IMR-90 (cell line): ENCODE measurements around the gene KIAA0513. TPM values are rescaled to one million over a fixed set of nuclear protein-coding genes. Genes with fewer than 3 reads are reported as not detected.

ENCODE experiments used
- ATAC-seq: fragments of 200-7000 bp; cut with Tn5 transposase; 2 replicates; pipeline ENCODE4 v1.9.1; 2020; ENCODE audit warnings: low read depth, mild to moderate bottlenecking, moderate library complexity
- BruUV-seq: library from RNA; stranded (reverse); fragments of 400-500 nt; replicated peaks from 2 replicates; lab custom pipeline; 2021; lab: Mats Ljungman, UMichigan
- CTCF ChIA-PET: fragments of 300-600 bp; formaldehyde crosslinking; extraction: SDS; loops from one replicate; lab custom pipeline; 2021; ENCODE audit warnings: antibody characterized with exemption; lab: Yijun Ruan, JAX
- POLR2A ChIA-PET: fragments of 300-600 bp; sonication (Branson Sonifier 250); formaldehyde crosslinking; loops from one replicate; lab custom pipeline; 2022; ENCODE audit warnings: antibody characterized with exemption; ENCODE audit not compliant: unreplicated experiment; lab: Charles Lee
- DNase-seq: peaks from one replicate; pipeline ENCODE4 v3.0.0; 2013
- H2AFZ ChIP-seq: replicated peaks from 2 replicates; pipeline ENCODE3; 2013; ENCODE audit warnings: low read length, mild to moderate bottlenecking; ENCODE audit not compliant: poor library complexity
- H2AK5ac ChIP-seq: 2 replicates; pipeline ENCODE4 v1.6.1; 2013; ENCODE audit warnings: low read depth, low read length, inconsistent platforms
- H2AK9ac ChIP-seq: replicated peaks from 2 replicates; pipeline ENCODE3; 2013; ENCODE audit warnings: mild to moderate bottlenecking, low read depth, low read length, moderate library complexity; ENCODE audit not compliant: poor library complexity
- H2BK120ac ChIP-seq: 2 replicates; pipeline ENCODE4 v1.6.1; 2013; ENCODE audit warnings: low read depth, low read length, inconsistent platforms
- H2BK15ac ChIP-seq: 3 replicates; pipeline ENCODE4 v1.6.1; 2013; ENCODE audit warnings: low read depth, low read length, inconsistent platforms
- H2BK20ac ChIP-seq: 2 replicates; pipeline ENCODE4 v1.6.1; 2013; ENCODE audit warnings: low read depth, mild to moderate bottlenecking, inconsistent platforms, low read length, moderate library complexity
- H2BK5ac ChIP-seq: 2 replicates; pipeline ENCODE4 v1.6.1; 2013; ENCODE audit warnings: mild to moderate bottlenecking, low read depth, low read length, inconsistent platforms; ENCODE audit not compliant: poor library complexity, severe bottlenecking
- H3K14ac ChIP-seq: replicated peaks from 2 replicates; pipeline ENCODE4 v1.6.1; 2013; ENCODE audit warnings: low read depth, low read length, inconsistent platforms
- H3K18ac ChIP-seq: 2 replicates; pipeline ENCODE4 v1.6.1; 2013; ENCODE audit warnings: low read depth, low read length, control low read depth
- H3K23ac ChIP-seq: 2 replicates; pipeline ENCODE4 v1.6.1; 2013; ENCODE audit warnings: low read depth, low read length, inconsistent platforms
- H3K27ac ChIP-seq: 2 replicates; pipeline ENCODE4 v1.5.1; 2013; ENCODE audit warnings: mild to moderate bottlenecking, control low read depth, low read length; ENCODE audit not compliant: insufficient read depth
- H3K27me3 ChIP-seq: 2 replicates; pipeline ENCODE4 v1.6.1; 2013; ENCODE audit warnings: low read length; ENCODE audit not compliant: control insufficient read depth, insufficient read depth
- H3K36me3 ChIP-seq: 2 replicates; pipeline ENCODE4 v1.6.1; 2013; ENCODE audit warnings: low read length, mixed read lengths; ENCODE audit not compliant: control insufficient read depth, insufficient read depth
- H3K4ac ChIP-seq: 2 replicates; pipeline ENCODE4 v1.6.1; 2013; ENCODE audit warnings: low read depth, low read length, inconsistent platforms
- H3K4me1 ChIP-seq: 2 replicates; pipeline ENCODE4 v1.6.1; 2013; ENCODE audit warnings: low read length, mixed read lengths; ENCODE audit not compliant: control insufficient read depth, insufficient read depth
- H3K4me2 ChIP-seq: 2 replicates; pipeline ENCODE4 v1.6.1; 2013; ENCODE audit warnings: low read depth, mild to moderate bottlenecking, control low read depth, low read length, moderate library complexity
- H3K4me3 ChIP-seq: 2 replicates; pipeline ENCODE4 v1.5.1; 2013; ENCODE audit warnings: low read depth, mild to moderate bottlenecking, control low read depth, low read length, moderate library complexity; ENCODE audit not compliant: insufficient read depth
- H3K56ac ChIP-seq: 2 replicates; pipeline ENCODE4 v1.6.1; 2013; ENCODE audit warnings: low read length, inconsistent platforms; ENCODE audit not compliant: insufficient read depth; ENCODE audit errors: extremely low read depth
- H3K79me1 ChIP-seq, 2 experiments: 2 replicates each; pipeline ENCODE4 v1.6.1; 2013; ENCODE audit warnings: low read length in 2 of 2, inconsistent platforms in 1 of 2, low read depth in 1 of 2
- H3K9ac ChIP-seq: 2 replicates; pipeline ENCODE4 v1.6.1; 2013; ENCODE audit warnings: low read depth, low read length, control low read depth
- H3K9me1 ChIP-seq: 2 replicates; pipeline ENCODE4 v1.6.1; 2013; ENCODE audit warnings: low read length, inconsistent platforms; ENCODE audit not compliant: insufficient read depth
- H3K9me3 ChIP-seq: 2 replicates; pipeline ENCODE4 v1.6.1; 2013; ENCODE audit warnings: low read length; ENCODE audit not compliant: control insufficient read depth, insufficient read depth
- H4K20me1 ChIP-seq: 2 replicates; pipeline ENCODE4 v1.6.1; 2013; ENCODE audit warnings: low read length, inconsistent platforms; ENCODE audit not compliant: insufficient read depth
- H4K5ac ChIP-seq: 2 replicates; pipeline ENCODE4 v1.6.1; 2013; ENCODE audit warnings: mild to moderate bottlenecking, low read depth, low read length, control low read depth
- H4K8ac ChIP-seq, 2 experiments: 2 replicates each; pipeline ENCODE4 v1.6.1; 2013; ENCODE audit warnings: low read depth in 2 of 2, low read length in 2 of 2, control low read depth in 1 of 2, inconsistent platforms in 1 of 2
- H4K91ac ChIP-seq: 2 replicates; pipeline ENCODE4 v1.6.1; 2013; ENCODE audit warnings: low read depth, low read length, inconsistent platforms; ENCODE audit not compliant: insufficient read depth
- BHLHE40 ChIP-seq: fragments of 150-350 bp; IDR thresholded peaks from 2 replicates; pipeline ENCODE4 v1.6.1; 2016; ENCODE audit warnings: mild to moderate bottlenecking, low read depth, low read length
- CEBPB ChIP-seq: IDR thresholded peaks from 2 replicates; pipeline ENCODE4 v1.6.1; 2012; ENCODE audit warnings: low read depth, low read length, improper control_type of control experiment
- CHD1 ChIP-seq: IDR thresholded peaks from 2 replicates; pipeline ENCODE4 v1.6.1; 2012; ENCODE audit warnings: low read depth, low read length, improper control_type of control experiment
- ELK1 ChIP-seq: fragments of 150-350 bp; IDR thresholded peaks from 2 replicates; pipeline ENCODE4 v1.6.1; 2016; ENCODE audit warnings: low read depth, mild to moderate bottlenecking, low read length, moderate library complexity, borderline replicate concordance
- FOS ChIP-seq: fragments of 150-350 bp; IDR thresholded peaks from 2 replicates; pipeline ENCODE4 v1.6.1; 2016; ENCODE audit warnings: low read depth, low read length
- MAFK ChIP-seq: IDR thresholded peaks from 2 replicates; pipeline ENCODE4 v1.6.1; 2012; ENCODE audit warnings: low read depth, low read length, improper control_type of control experiment
- MAZ ChIP-seq: IDR thresholded peaks from 2 replicates; pipeline ENCODE4 v1.6.1; 2012; ENCODE audit warnings: low read depth, mild to moderate bottlenecking, low read length, improper control_type of control experiment, moderate library complexity, borderline replicate concordance
- MXI1 ChIP-seq: IDR thresholded peaks from 2 replicates; pipeline ENCODE4 v1.6.1; 2012; ENCODE audit warnings: low read depth, mild to moderate bottlenecking, low read length, moderate library complexity, borderline replicate concordance
- NFE2L2 ChIP-seq: fragments of 150-350 bp; IDR thresholded peaks from 2 replicates; pipeline ENCODE4 v1.6.1; 2016; ENCODE audit warnings: low read depth, mild to moderate bottlenecking, low read length
- POLR2A ChIP-seq: IDR thresholded peaks from 2 replicates; pipeline ENCODE4 v1.6.1; 2012; ENCODE audit warnings: mild to moderate bottlenecking, low read depth, low read length
- RAD21 ChIP-seq: IDR thresholded peaks from 2 replicates; pipeline ENCODE4 v1.6.1; 2012; ENCODE audit warnings: low read length, improper control_type of control experiment
- RCOR1 ChIP-seq: IDR thresholded peaks from 2 replicates; pipeline ENCODE4 v1.6.1; 2012; ENCODE audit warnings: mild to moderate bottlenecking, low read length, improper control_type of control experiment; ENCODE audit not compliant: insufficient replicate concordance
- RFX5 ChIP-seq: IDR thresholded peaks from 2 replicates; pipeline ENCODE4 v1.8.0; 2012; ENCODE audit warnings: low read depth, mild to moderate bottlenecking, low read length, moderate library complexity
- SMC3 ChIP-seq: fragments of 150-350 bp; IDR thresholded peaks from 2 replicates; pipeline ENCODE4 v1.6.1; 2016; ENCODE audit warnings: low read depth, mild to moderate bottlenecking, antibody characterized with exemption, low read length, moderate library complexity
- WGBS, 2 experiments: methylation state at CpG; one replicate each; pipeline versions ENCODE4 v1.1.5 to v1.1.7; 2013; ENCODE audit warnings: missing lambda C conversion rate in 2 of 2; ENCODE audit not compliant: insufficient read length in 1 of 2; ENCODE audit errors: extremely low coverage in 2 of 2; 5-methylcytosine and 5-hydroxymethylcytosine counted together
- dilution Hi-C: fragments of 300-500 bp; cut with HindIII; formaldehyde crosslinking; loops from one replicate; pipeline ENCODE4 v1.14.3; 2018; ENCODE audit warnings: low sequenced_read_pairs; ENCODE audit not compliant: unreplicated experiment
- in situ Hi-C: fragments of 300-500 bp; cut with MboI; formaldehyde crosslinking; loops from 3 replicates; pipeline ENCODE4 v1.14.3; 2019; ENCODE audit warnings: low sequenced_read_pairs, inconsistent platforms, mixed read lengths
- intact Hi-C: fragments of 100-400 bp; cut with micrococcal nuclease; formaldehyde crosslinking; loops from 2 replicates; pipeline ENCODE4 v1.10.0; 2022
- polyA plus RNA-seq, 3 experiments: library from polyadenylated mRNA; depleted of rRNA; stranded (reverse); fragments of >200 nt; gene quantifications; 2 replicates each; pipeline ENCODE4 v1.2.3, GENCODE V29; 2012; ENCODE audit warnings: low replicate concordance in 1 of 3
- total RNA-seq: library from RNA; depleted of rRNA; stranded (reverse); fragments of >200 nt; gene quantifications from 2 replicates; pipeline ENCODE4 v1.2.3, GENCODE V29; 2012
- TF ChIP-seq, protein P1 (sequence below): fragments of 150-350 bp; IDR thresholded peaks from 2 replicates; pipeline ENCODE4 v1.6.1; 2017; ENCODE audit warnings: mild to moderate bottlenecking, antibody characterized with exemption, low read length, low read depth
- TF ChIP-seq, protein P2 (sequence below): conservative IDR thresholded peaks from 2 replicates; pipeline ENCODE4 v1.5.1; 2012; ENCODE audit warnings: mild to moderate bottlenecking, low read depth, low read length, improper control_type of control experiment

The KIAA0513 gene
- total and polyA plus RNA-seq, 2 of the 4 experiments (the other 2 are of a cell fraction): 9.5 TPM

- BruUV-seq: no TSS peak
- POLR2A ChIA-PET: no interaction called here
- in situ Hi-C loops: no loop called here
Measured at GRCh38 chr16:85065099-85065498, 37.5 kb downstream of the KIAA0513 start.

More at GRCh38 chr16:85065099-85065498, 37.5 kb downstream of the KIAA0513 start:
- dilution Hi-C loops (no loop called here), intact Hi-C loops (no loop called here)
- Histone ChIP-seq H3K79me1 (peaks cover 0 to 9% of the 10 kb centered on the region in 2 experiments; a peak in 1 of 4 replicates), H3K9me1 (peaks cover 3% of the 10 kb centered on the region; the same call in 1 of the 2 replicates), H3K18ac (no peak overlapping the region), H3K9ac (no peak overlapping the region), H2BK120ac (no peak overlapping the region), H3K14ac (no peak overlapping the region), H3K23ac (no peak overlapping the region), H4K5ac (no peak overlapping the region), H3K27me3 (no peaks in the 10 kb centered on the region), H4K91ac (no peak overlapping the region), H2BK20ac (no peak overlapping the region), H4K8ac (no peak overlapping the region), H3K4me2 (no peak overlapping the region), H3K56ac (no peak overlapping the region), H3K27ac (no peak overlapping the region), H3K4ac (no peak overlapping the region), H3K4me3 (no peak overlapping the region), H2BK15ac (no peak overlapping the region), H3K4me1 (no peaks in the 10 kb centered on the region), H2BK5ac (no peak overlapping the region), H4K20me1 (peaks cover 3% of the 10 kb centered on the region; the same call in 1 of the 2 replicates), H2AK5ac (no peak overlapping the region), H2AFZ (no peak overlapping the region), H3K9me3 (no peaks in the 10 kb centered on the region), H3K36me3 (peaks cover 9% of the 10 kb centered on the region; the same call in 1 of the 2 replicates), H2AK9ac (no peak overlapping the region)
- ATAC-seq (no peak), DNase-seq (no peak)
- TF ChIP-seq ELK1 (no peak), RAD21 (no peak), CEBPB (no peak), MAFK (no peak), NFE2L2 (no peak), RCOR1 (no peak), MAZ (no peak), CHD1 (no peak), SMC3 (no peak), MXI1 (no peak), BHLHE40 (no peak), FOS (no peak), POLR2A (no peak), RFX5 (no peak)
- TF ChIP-seq, protein P1, sequence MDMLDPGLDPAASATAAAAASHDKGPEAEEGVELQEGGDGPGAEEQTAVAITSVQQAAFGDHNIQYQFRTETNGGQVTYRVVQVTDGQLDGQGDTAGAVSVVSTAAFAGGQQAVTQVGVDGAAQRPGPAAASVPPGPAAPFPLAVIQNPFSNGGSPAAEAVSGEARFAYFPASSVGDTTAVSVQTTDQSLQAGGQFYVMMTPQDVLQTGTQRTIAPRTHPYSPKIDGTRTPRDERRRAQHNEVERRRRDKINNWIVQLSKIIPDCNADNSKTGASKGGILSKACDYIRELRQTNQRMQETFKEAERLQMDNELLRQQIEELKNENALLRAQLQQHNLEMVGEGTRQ: no peak
- TF ChIP-seq, protein P2, sequence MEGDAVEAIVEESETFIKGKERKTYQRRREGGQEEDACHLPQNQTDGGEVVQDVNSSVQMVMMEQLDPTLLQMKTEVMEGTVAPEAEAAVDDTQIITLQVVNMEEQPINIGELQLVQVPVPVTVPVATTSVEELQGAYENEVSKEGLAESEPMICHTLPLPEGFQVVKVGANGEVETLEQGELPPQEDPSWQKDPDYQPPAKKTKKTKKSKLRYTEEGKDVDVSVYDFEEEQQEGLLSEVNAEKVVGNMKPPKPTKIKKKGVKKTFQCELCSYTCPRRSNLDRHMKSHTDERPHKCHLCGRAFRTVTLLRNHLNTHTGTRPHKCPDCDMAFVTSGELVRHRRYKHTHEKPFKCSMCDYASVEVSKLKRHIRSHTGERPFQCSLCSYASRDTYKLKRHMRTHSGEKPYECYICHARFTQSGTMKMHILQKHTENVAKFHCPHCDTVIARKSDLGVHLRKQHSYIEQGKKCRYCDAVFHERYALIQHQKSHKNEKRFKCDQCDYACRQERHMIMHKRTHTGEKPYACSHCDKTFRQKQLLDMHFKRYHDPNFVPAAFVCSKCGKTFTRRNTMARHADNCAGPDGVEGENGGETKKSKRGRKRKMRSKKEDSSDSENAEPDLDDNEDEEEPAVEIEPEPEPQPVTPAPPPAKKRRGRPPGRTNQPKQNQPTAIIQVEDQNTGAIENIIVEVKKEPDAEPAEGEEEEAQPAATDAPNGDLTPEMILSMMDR: no peak
- CTCF ChIA-PET: no interaction called here
- 92% methylated on average over 2 of the region's 13 CpGs; no CpG with 5 or more reads in 1 of the 2 experiments for WGBS, 2 experiments
